Activated naive CD4-positive, alpha-beta T cell treated with anti-CD3 and anti-CD28 coated beads, Interleukin-2, amount 50 U/mL, for 24 hours (primary cell): ENCODE measurements around the gene SHE.
A peak's percentile ranks its signal among the peaks of the same experiment; 100 is the strongest.

Experiments
- H3K27ac Mint-ChIP-seq: one replicate; pipeline ENCODE4 v1.8.0; 2021; ENCODE audit warnings: mild to moderate bottlenecking, mixed read lengths
- H3K27me3 Mint-ChIP-seq: one replicate; pipeline ENCODE4 v1.8.0; 2021; ENCODE audit warnings: mixed read lengths
- H3K36me3 Mint-ChIP-seq: one replicate; pipeline ENCODE4 v1.8.0; 2021; ENCODE audit warnings: mixed read lengths
- H3K4me1 Mint-ChIP-seq: one replicate; pipeline ENCODE4 v1.8.0; 2021; ENCODE audit warnings: mixed read lengths
- H3K4me3 Mint-ChIP-seq: one replicate; pipeline ENCODE4 v1.8.0; 2021; ENCODE audit warnings: mild to moderate bottlenecking, mixed read lengths
- H3K9me3 Mint-ChIP-seq: one replicate; pipeline ENCODE4 v1.8.0; 2021; ENCODE audit warnings: mixed read lengths

SHE gene

DNA sequence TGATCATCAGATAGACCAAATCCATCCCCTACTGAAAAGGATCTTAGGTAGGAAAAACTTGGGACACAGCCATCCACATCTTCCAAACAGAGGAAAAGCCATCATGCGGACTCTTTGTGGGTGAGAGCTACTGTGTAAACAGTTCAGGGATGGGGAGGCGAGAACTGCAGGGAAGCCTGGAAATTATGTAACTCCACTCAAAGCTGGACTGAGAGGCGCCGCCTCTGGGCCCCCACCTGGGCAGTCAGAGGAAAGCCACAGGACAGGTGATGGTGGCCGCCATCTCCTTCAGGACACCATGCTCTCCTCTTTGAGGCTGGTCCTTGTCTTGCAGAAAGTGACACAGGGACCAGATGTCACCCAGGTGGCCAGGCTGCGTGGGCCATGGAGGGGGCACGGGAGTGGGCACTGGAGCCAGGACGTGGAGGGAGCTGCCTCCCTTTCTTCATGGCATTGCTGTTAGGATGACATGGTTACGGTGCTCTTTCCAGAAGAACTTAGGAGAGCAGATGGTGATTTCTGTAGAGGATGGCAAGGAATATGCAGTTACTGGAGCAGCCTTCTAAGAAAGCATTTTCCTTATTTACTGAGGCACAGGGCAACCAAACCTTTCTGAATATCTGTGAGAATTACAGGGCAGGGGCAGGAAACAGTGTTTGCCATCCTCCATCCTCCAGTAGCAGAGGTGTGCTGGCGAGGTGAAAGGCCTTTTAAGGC, 32.2 kb downstream of the SHE start:
- peaks cover 46% of the 10 kb centered on the region for H3K4me1 Mint-ChIP-seq
- no peaks in the 10 kb centered on the region for H3K9me3 Mint-ChIP-seq
- no peak overlapping the region for H3K27ac Mint-ChIP-seq
- H3K27me3 Mint-ChIP-seq, result no peaks in the 10 kb centered on the region
- H3K36me3 Mint-ChIP-seq, result no peaks in the 10 kb centered on the region
- H3K4me3 Mint-ChIP-seq, result no peak overlapping the region

GRCh38 chr1:154468535-154469250, 33.5 kb downstream of the SHE start:
- H3K9me3 Mint-ChIP-seq, result no peaks in the 10 kb centered on the region
- H3K27ac Mint-ChIP-seq, result peak overlapping the region; percentile 51
- H3K36me3 Mint-ChIP-seq, result no peaks in the 10 kb centered on the region
- H3K4me1 Mint-ChIP-seq, result peaks cover 59% of the 10 kb centered on the region
- no peak overlapping the region for H3K4me3 Mint-ChIP-seq
- H3K27me3 Mint-ChIP-seq, result no peaks in the 10 kb centered on the region

GRCh38 chr1:154467434-154468102, 34.6 kb downstream of the SHE start:
- Mint-ChIP-seq H3K27me3 (no peaks in the 10 kb centered on the region), H3K4me1 (peaks cover 69% of the 10 kb centered on the region), H3K36me3 (no peaks in the 10 kb centered on the region), H3K9me3 (no peaks in the 10 kb centered on the region), H3K4me3 (no peak overlapping the region), H3K27ac (peak overlapping the region; percentile 17)

GRCh38 chr1:154466921-154467417, 35.2 kb downstream of the SHE start:
- Mint-ChIP-seq H3K4me3 (no peak overlapping the region), H3K4me1 (peaks cover 72% of the 10 kb centered on the region), H3K27me3 (no peaks in the 10 kb centered on the region)

DNA sequence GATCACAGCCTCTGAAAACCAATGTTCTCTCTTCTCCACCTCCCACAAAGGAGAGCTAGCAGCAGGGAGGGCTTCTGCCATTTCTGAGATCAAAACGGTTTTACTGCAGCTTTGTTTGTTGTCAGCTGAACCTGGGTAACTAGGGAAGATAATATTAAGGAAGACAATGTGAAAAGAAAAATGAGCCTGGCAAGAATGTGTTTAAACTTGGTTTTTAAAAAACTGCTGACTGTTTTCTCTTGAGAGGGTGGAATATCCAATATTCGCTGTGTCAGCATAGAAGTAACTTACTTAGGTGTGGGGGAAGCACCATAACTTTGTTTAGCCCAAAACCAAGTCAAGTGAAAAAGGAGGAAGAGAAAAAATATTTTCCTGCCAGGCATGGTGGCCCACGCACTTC, 36.0 kb downstream of the SHE start:
- H3K27me3 Mint-ChIP-seq, result no peaks in the 10 kb centered on the region
- peak overlapping the region; percentile 74 for H3K27ac Mint-ChIP-seq
- H3K36me3 Mint-ChIP-seq, result no peaks in the 10 kb centered on the region
- H3K4me3 Mint-ChIP-seq, result peak overlapping the region; percentile 6
- peaks cover 77% of the 10 kb centered on the region for H3K4me1 Mint-ChIP-seq
- H3K9me3 Mint-ChIP-seq, result no peaks in the 10 kb centered on the region

More at GRCh38 chr1:154466921-154467417, 35.2 kb downstream of the SHE start:
- H3K27ac Mint-ChIP-seq, result peak overlapping the region; percentile 46
- H3K36me3 Mint-ChIP-seq, result no peaks in the 10 kb centered on the region
- no peaks in the 10 kb centered on the region for H3K9me3 Mint-ChIP-seq

- Mint-ChIP-seq H3K4me1 (peaks cover 82% of the 10 kb centered on the region), H3K36me3 (no peaks in the 10 kb centered on the region), H3K27ac (peak overlapping the region; percentile 74), H3K4me3 (peak overlapping the region; percentile 6), H3K9me3 (no peaks in the 10 kb centered on the region), H3K27me3 (no peaks in the 10 kb centered on the region)
Measured at GRCh38 chr1:154465621-154466195, 36.5 kb downstream of the SHE start.

- Mint-ChIP-seq H3K9me3 (no peaks in the 10 kb centered on the region), H3K27me3 (no peaks in the 10 kb centered on the region), H3K4me1 (peaks cover 87% of the 10 kb centered on the region), H3K27ac (peak overlapping the region; percentile 84), H3K4me3 (peak overlapping the region; percentile 62), H3K36me3 (no peaks in the 10 kb centered on the region)
Measured at GRCh38 chr1:154463512-154463990, 38.7 kb downstream of the SHE start.

DNA sequence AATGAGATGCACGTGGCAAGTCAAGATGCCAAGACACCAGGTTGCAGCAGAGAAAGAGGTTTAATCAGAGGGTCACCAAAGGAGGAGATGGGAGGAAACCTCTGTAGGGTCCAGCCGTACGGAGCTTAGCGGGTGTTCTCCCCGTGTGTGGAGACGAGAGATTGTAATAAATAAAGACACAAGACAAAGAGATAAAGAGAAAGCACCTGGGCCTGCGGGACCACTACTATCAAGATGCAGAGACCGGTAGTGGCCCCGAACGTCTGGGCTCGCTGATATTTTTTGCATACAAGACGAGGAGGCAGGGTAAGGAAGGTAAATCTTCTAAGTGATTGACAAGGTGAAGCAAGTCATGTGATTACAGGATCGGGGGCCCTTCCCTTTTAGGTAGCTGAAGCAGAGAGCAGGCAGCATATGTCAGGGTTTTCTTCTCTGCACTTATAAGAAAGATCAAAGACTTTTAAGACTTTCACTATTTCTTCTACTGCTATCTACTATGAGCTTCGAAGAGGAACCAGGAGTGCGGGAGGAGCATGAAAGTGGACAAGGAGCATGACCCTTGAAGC, 41.4 kb downstream of the SHE start:
- Mint-ChIP-seq H3K27me3 (no peaks in the 10 kb centered on the region), H3K4me1 (peaks cover 59% of the 10 kb centered on the region), H3K4me3 (no peak overlapping the region), H3K27ac (peak overlapping the region; percentile 69), H3K9me3 (no peaks in the 10 kb centered on the region), H3K36me3 (peaks cover 7% of the 10 kb centered on the region)

GRCh38 chr1:154459080-154459479, 43.1 kb downstream of the SHE start:
- Mint-ChIP-seq H3K4me1 (peaks cover 48% of the 10 kb centered on the region), H3K36me3 (peaks cover 12% of the 10 kb centered on the region), H3K27ac (no peak overlapping the region), H3K4me3 (no peak overlapping the region), H3K9me3 (no peaks in the 10 kb centered on the region), H3K27me3 (no peaks in the 10 kb centered on the region)

- peaks cover 47% of the 10 kb centered on the region for H3K4me1 Mint-ChIP-seq
- H3K27ac Mint-ChIP-seq, result no peak overlapping the region
- H3K36me3 Mint-ChIP-seq, result peaks cover 24% of the 10 kb centered on the region
- H3K4me3 Mint-ChIP-seq, result no peak overlapping the region
- H3K27me3 Mint-ChIP-seq, result no peaks in the 10 kb centered on the region
- H3K9me3 Mint-ChIP-seq, result no peaks in the 10 kb centered on the region
Measured at GRCh38 chr1:154456631-154457030, 45.6 kb downstream of the SHE start.

GRCh38 chr1:154454386-154455120, 47.7 kb downstream of the SHE start:
- Mint-ChIP-seq H3K4me1 (peaks cover 29% of the 10 kb centered on the region), H3K27ac (peak overlapping the region; percentile 21), H3K9me3 (no peaks in the 10 kb centered on the region), H3K36me3 (peaks cover 28% of the 10 kb centered on the region), H3K27me3 (no peaks in the 10 kb centered on the region), H3K4me3 (no peak overlapping the region)

DNA sequence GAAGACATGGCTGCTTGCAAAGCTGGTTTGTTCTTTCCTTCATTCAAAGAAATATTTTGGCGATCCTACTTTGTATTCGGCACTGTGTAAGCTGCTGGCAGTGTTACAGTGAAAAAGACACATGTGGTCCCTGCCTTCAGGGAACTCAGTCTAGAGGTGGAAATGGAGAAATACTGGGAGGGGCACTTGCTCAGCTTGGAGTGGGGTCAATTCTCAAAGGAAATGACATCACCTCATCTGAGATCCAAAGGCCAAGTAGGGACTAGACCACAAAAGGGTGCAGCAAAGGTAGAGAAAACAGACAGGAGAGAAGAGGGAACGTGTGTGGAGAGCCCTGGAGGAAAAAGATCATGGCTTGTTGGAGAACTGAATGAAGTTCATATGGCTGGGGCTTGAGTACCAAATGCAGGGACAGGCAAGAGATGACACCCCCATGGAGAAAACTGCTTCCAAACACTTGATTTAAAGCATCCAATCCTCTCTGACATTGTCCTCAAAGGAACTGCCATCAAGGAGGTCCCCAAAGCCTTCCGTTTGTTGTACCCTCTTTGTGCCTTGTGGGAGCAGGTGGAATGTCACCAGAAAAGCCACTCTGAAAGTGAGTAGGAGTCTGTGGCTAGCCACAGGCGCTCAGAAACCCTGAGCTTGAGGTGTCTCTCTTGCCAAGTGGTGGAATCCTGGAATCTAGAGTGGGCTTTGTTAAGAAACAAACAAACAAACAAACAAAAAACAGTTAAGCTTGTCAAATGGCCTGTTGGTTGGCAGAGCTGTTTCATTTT, 48.4 kb downstream of the SHE start:
- Mint-ChIP-seq H3K36me3 (peaks cover 28% of the 10 kb centered on the region), H3K27ac (no peak overlapping the region), H3K4me1 (peaks cover 25% of the 10 kb centered on the region), H3K27me3 (no peaks in the 10 kb centered on the region), H3K4me3 (no peak overlapping the region), H3K9me3 (no peaks in the 10 kb centered on the region)

DNA sequence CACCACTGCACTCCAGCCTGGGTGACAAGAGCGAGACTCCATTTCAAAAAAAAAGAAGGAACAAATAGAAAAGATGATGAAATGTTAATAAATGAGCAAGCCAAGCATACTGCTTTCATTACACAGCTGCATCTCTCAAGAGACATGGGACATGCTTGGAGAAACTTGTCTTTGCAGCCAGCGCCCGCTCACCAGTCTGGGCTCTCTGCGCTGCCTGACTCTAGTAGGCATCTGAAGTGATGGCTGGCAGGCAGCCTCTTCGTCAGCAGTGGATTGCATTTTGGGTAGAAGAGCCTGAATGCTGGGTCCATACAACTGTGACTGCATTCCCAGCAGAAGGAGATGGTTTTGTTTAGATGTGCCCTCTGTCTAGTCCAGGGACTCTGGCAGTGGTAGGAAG, 49.1 kb downstream of the SHE start:
- H3K36me3 Mint-ChIP-seq, result peaks cover 28% of the 10 kb centered on the region
- no peaks in the 10 kb centered on the region for H3K27me3 Mint-ChIP-seq
- H3K9me3 Mint-ChIP-seq, result no peaks in the 10 kb centered on the region
- no peak overlapping the region for H3K4me3 Mint-ChIP-seq
- peaks cover 25% of the 10 kb centered on the region for H3K4me1 Mint-ChIP-seq
- no peak overlapping the region for H3K27ac Mint-ChIP-seq

DNA sequence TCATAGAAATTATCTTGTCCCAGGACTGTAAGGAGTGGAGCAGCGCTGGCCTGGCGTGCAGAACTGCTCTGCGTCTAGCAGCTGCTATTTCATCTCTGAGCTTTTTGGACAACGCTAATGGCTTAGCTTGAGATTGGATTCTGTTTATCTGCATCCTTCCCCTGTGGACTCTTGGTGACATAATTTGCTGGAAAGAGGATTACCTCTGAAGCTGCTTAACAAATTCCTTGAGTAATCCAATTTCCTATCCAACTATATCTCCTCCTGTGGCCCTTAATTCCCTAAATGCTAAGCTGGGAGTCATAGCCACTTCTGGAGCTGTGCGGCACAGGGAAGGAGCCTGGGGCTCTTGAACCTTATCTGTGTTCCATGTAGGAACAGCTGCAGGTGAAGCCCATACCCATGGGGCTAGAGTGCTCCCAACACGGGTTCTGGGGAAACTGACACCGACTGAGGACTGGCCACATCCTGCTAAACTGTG, 53.8 kb downstream of the SHE start:
- H3K4me3 Mint-ChIP-seq, result no peak overlapping the region
- H3K27ac Mint-ChIP-seq, result no peak overlapping the region
- peaks cover 20% of the 10 kb centered on the region for H3K36me3 Mint-ChIP-seq
- H3K27me3 Mint-ChIP-seq, result no peaks in the 10 kb centered on the region
- H3K4me1 Mint-ChIP-seq, result peaks cover 35% of the 10 kb centered on the region
- H3K9me3 Mint-ChIP-seq, result no peaks in the 10 kb centered on the region
